ENCODE data around the gene PTF1A. TPM values are rescaled to one million over a fixed set of nuclear protein-coding genes. Genes with fewer than 3 reads are reported as not detected.

Gene PTF1A
- total RNA-seq, result not detected in 2 replicates

GRCh38 chr10:23191764-23192711 lies at the start of gene PTF1A:
PTF1A (plus strand) TSS chr10:23192312; CDS start chr10:23192531, 219 bp downstream.
- DNase-seq (ENCODE audit: low read depth), result no peak

- no peak for DNase-seq (ENCODE audit: low read depth)
Measured at GRCh38 chr10:23146258-23146657, 45.9 kb upstream of the PTF1A start.

GRCh38 chr10:23147035-23147434 lies 45.1 kb upstream of the PTF1A start:
- DNase-seq (ENCODE audit: low read depth), result no peak

- DNase-seq (ENCODE audit: low read depth), result no peak
Measured at GRCh38 chr10:23148214-23148613, 43.9 kb upstream of the PTF1A start.

- DNase-seq (ENCODE audit: low read depth), result no peak
Measured at GRCh38 chr10:23150091-23150490, 42.0 kb upstream of the PTF1A start.

GRCh38 chr10:23150610-23151009 lies 41.5 kb upstream of the PTF1A start:
- DNase-seq (ENCODE audit: low read depth), result no peak

- no peak for DNase-seq (ENCODE audit: low read depth)
Measured at GRCh38 chr10:23151071-23151470, 41.0 kb upstream of the PTF1A start.

GRCh38 chr10:23155169-23155568 lies 36.9 kb upstream of the PTF1A start:
- DNase-seq (ENCODE audit: low read depth), result peak; percentile 6

GRCh38 chr10:23156447-23157150 lies 35.5 kb upstream of the PTF1A start:
- DNase-seq (ENCODE audit: low read depth), result no peak

- peak; percentile 41 for DNase-seq (ENCODE audit: low read depth)
Measured at GRCh38 chr10:23157239-23157681, 34.9 kb upstream of the PTF1A start.

GRCh38 chr10:23157691-23158369 lies 34.3 kb upstream of the PTF1A start:
- DNase-seq (ENCODE audit: low read depth), result peak; percentile 75

GRCh38 chr10:23158370-23158769 lies 33.7 kb upstream of the PTF1A start:
- DNase-seq (ENCODE audit: low read depth), result peak; percentile 48

- DNase-seq (ENCODE audit: low read depth), result peak; percentile 19
Measured at GRCh38 chr10:23171232-23171876, 20.8 kb upstream of the PTF1A start.

- no peak for DNase-seq (ENCODE audit: low read depth)
Measured at GRCh38 chr10:23172429-23173213, 19.5 kb upstream of the PTF1A start.

GRCh38 chr10:23173214-23174073 lies 18.7 kb upstream of the PTF1A start:
- no peak for DNase-seq (ENCODE audit: low read depth)

- no peak for DNase-seq (ENCODE audit: low read depth)
Measured at GRCh38 chr10:23174074-23174976, 17.8 kb upstream of the PTF1A start.

- DNase-seq (ENCODE audit: low read depth), result no peak
Measured at GRCh38 chr10:23174977-23175512, 17.1 kb upstream of the PTF1A start.

- DNase-seq (ENCODE audit: low read depth), result peak; percentile 18
Measured at GRCh38 chr10:23186178-23186577, 5.9 kb upstream of the PTF1A start.

- DNase-seq (ENCODE audit: low read depth), result peak; percentile 41
Measured at GRCh38 chr10:23186697-23187096, 5.4 kb upstream of the PTF1A start.

Data from renal cortical epithelial cell (primary cell).